HG03175 (cell line): ENCODE measurements around the gene MKKS.
"Not testable (repeated sequence)": the region's sequence is repeated elsewhere in the genome, so short reads cannot be mapped to it uniquely, and the experiment has no call there.

Source experiments
- ATAC-seq: cut with Tn5 transposase; IDR thresholded peaks from one replicate; pipeline ENCODE4 v1.9.1; 2021; ENCODE audit warnings: mild to moderate bottlenecking, moderate library complexity; ENCODE audit not compliant: unreplicated experiment

The MKKS gene

DNA sequence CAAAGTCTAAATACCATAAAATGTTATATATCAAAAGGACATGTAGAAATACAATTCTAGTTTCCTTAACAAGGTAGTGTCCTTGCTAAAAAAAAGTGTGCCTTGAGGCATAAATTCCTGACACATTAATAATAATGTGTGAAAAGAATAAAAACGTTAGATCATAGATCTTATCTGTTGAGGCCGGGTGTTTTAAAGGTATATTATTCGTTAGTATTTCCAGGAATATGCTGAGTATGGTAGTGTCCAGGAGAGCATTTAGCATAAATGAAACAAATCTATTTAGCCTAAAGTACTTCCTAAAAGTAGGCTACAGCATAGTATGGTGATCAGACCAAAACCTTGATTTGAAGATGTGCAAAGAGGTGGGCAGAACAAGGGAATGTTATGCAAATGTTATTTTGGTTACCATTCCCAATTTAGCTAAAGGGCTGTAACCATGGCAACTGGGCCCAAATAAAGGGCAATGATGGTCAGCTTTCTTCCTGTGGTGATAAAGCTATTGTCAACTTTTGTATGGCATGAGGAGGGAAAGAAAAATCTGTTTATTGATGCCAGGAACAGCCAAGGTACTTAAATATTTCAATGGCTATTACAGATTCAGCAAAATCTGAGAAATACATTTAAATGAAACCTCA, 18.9 kb downstream of the MKKS start:
- no peak for ATAC-seq

DNA sequence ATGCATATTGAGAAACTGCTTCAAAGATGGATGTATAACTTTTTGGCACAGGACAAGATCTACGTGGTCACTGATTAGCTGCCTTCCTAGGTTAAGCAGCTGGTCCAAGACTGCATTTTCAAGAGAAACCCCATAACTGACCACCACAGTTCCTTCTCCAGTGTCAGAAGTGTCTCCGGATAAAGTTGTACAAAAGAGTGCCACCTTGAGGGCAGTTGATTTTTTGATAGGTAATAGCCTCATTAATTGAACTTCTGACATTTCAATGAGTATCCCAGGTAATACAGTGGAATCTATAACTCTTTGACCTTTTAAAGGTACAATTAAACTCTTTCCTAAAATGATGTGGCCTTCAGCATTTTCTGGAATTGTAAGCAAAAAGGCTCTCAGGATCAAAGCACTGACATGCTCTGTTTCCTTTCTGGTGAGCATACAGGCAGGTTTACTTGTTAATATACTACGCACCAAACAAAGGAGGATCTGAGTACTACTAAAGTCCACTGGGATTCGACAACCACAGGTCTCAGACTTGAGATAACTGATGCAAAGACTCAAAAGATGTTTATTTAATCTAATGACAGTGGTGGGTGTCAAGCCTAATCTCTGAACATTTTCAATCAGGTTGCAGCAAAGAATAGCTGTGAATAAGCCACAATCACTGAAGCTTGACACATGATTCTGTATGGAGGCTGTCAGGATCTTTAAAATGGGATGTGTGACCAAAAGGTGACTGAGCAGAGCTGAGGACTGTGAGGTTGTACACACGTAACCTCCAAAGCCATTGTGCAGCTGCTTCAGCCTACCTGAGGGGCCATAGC, 21.2 kb downstream of the MKKS start:
- ATAC-seq: peak; percentile 69

DNA sequence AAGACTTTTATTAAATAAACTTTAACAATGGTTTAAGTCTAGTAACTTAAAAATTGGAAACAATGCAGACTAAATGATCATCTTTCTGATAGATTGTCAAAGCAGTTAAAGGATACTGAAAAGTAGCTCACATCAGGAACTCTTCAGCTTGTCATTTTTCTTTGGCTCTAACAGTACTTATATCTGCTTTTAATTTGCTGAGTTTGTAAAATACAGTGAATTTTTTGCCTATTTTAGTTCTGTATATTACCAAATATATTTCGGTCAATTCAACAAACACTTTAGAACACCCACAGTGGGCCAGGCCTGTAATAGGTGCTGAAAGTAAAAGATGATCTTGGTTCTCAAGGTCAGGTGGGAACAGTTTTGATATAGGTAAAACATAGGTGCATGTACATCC, 22.3 kb downstream of the MKKS start:
- no peak for ATAC-seq

DNA sequence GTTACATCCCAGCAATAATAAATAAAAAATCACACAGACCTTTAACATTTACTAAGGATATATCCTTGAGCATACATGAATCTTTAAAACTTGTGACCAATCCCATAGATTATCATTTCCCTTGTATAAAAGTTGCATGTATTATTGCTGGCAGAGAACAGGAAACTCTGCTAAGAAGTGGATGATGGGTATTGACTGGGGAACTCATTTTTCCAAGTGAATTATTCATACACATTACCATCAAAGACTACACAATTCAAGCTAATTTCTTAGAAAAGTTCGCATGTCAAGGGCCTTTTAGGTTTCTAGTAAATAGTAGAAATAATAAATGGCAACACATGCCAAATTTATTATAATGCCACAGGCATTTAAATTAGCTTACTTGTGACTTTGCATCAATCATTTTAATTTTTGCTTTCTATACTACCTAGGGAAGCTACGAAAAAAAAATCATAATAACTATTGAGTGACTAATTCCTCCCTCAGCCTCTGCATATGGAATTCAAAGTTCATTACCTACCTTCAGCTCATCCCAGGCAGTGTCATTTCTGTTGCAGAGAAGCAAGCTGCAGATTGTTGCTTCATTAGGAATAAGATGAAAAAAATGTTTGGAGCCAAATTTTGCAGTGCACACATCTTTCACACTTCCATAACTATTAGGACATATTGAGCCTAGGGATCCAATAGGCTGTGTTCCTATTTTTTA, 25.8 kb downstream of the MKKS start:
- no peak for ATAC-seq

DNA sequence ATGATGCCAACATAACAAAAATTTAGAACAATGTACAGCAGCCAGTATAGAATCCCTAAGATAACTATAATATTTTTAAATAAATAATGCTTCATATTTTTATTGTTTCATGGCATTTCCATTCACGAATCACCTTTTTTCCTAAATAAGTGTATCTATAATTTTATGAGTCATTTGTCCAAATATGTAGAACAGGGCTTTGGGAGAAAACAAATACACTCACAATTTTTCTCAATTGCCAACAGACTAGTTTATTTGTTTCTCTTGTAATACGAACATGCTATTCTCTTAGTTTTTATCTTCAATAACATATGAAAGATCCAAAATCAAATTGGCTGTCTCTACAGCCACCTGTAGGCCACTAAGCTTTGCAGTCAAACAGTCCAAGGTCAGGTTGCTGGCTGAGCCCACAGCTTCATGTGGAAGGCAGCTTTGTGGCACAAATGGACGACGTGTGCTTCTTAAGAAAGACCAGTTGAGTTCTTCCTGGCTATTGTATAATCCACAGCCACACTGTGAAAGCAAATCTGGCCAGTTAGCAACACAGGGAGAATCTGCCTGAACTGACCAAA, 29.0 kb downstream of the MKKS start:
- ATAC-seq: no peak

DNA sequence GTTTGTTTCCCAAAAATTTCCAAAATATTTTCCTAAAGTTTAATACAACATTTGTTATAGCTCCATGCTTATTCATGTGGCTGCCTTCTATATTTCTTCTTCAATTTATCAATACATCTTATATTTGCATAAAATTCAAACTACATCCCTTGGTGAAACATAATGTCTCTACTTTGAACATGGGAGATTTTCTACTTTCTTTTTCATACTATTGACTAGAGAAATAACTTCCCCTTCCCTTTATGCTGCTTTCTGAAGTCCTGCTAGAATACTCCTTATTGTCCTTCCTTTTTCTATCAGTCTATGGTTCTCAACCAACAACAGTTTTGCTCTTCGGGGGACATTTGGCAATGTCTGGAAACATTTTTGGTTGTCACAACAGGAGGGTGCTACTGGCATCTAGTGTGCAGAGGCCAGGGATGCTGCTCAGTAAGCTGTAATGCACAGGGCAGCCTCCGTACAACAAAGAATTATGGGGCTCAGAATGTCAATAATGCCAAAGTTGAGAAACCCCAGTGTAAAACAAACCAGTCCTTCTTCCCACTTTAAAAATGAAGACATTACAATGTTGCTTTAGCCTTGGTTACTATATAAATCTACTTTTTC, 29.9 kb downstream of the MKKS start:
- ATAC-seq: no peak

DNA sequence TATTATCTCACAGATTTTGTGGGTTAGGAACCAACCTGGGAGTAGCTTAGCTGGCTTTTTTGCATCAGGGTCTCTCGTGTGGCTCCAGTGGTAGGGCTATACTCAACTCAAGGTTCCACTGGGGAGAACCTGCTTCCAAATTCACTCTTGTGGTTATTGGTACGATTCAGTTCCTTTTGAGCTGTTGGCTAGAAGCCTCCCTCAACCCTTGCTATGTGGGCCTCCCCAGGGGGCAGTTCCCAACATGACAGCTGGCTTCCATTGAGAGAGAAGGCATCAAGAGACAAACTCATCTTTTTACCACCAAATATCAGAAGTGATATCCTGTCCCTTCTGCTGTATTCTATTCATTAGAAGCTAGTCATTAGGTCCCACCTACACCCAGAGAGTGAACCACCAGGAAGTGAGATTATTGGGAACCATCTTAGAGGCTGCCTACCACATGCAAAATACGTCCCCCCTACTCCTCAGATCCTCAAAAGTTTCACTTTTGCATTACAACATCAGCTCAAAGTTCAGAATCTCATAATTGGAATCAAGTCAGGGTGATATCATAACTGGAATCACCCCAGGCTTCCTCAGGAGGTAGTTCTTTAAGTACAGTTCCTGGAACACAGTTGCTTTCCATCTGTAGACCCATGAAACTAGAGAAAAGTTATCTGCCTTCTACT, 30.9 kb downstream of the MKKS start:
- ATAC-seq: no peak

DNA sequence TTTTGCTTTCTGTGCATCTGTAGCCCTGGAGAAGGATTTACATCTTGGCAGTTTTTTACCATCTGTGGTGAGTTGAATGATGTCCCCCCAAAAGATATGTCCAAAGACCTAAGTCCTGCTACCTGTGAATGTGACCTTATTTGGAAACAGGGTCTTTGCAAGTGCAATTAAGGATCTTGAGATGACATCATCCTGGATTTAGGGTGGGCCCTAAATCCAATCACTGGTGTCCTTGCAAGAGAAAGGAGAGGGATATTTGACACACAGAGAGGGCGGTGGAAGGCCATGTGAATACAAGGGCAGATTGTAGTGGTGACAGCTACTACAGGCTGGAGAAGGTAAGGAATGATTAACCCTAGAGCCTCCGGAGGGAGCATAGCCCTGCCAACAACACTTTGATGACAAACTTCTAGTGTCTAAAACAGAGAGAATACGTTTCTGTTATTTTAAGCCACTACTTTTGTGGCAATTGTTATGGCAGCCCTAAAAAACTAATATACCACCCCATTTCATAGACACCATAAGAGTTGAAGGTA, 35.1 kb downstream of the MKKS start:
- no peak for ATAC-seq

DNA sequence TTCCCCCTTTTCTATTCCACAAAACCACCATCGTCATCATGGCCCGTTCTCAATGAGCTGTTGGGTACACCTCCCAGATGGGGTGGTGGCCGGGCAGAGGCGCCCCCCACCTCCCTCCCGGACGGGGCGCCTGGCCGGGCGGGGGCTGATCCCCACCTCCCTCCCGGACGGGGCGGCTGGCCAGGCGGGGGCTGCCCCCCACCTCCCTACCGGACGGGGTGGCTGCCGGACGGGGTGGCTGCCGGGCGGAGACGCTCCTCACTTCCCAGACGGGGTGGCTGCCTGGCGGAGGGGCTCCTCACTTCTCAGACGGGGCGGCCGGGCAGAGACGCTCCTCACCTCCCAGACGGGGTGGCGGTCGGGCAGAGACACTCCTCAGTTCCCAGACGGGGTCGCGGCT, 39.3 kb downstream of the MKKS start:
- not testable (repeated sequence) for ATAC-seq

DNA sequence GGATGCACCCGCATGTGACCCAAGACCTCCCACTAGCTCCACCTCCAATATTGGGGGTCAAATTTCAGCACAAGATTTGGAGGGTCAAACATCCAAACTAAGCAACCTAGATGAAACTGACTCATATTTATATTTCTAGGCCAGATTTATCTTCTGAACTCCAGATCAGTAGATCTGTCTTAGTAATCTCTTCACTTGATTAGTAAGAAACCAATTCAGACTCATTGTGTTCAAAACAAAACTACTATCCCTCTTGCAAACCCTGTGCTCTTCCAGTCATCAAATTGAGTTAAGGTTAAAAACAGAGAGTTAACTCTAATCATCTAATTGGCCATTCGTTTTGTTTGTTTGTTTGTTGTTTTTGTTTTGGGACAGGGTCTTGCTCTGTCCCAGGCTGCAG, 43.3 kb downstream of the MKKS start:
- no peak for ATAC-seq

DNA sequence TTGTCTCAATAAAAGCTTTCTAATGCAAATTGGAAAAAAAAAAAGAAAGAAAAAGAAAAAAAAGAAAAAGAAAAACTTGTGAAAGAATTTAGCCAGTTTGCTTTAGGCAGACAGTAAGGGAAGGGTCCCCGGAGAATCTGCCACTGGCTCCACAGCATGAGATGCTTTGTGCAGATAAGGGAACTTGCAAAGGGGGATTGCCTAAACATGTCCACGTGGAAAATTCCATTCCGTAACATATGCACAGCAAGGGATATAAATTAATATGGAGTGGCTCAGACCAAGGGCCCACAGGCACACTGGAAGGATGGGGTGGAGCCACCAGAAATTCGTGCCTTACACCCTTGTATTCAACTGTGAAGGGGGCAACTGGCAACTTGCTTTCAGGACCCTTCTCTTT, 45.4 kb downstream of the MKKS start:
- no peak for ATAC-seq

DNA sequence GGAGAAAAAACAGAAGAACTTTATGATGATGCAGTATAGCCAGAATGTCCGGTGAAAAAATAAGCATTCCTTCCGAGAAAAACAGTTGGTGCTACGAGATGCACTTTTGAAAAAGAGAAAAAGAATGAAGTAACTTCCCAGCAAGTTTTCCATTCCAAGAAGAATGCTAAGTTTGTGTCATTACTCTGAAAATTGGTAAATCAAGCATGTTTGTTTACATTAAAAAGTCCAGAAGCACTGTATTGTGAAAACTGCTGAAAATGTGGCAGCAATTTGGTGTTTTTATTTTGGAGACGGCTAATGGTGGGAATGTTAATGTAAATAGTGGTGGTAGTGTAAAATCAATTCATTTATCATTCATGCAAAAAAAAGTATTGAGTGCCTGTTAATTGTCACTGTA, 46.3 kb downstream of the MKKS start:
- ATAC-seq: no peak

DNA sequence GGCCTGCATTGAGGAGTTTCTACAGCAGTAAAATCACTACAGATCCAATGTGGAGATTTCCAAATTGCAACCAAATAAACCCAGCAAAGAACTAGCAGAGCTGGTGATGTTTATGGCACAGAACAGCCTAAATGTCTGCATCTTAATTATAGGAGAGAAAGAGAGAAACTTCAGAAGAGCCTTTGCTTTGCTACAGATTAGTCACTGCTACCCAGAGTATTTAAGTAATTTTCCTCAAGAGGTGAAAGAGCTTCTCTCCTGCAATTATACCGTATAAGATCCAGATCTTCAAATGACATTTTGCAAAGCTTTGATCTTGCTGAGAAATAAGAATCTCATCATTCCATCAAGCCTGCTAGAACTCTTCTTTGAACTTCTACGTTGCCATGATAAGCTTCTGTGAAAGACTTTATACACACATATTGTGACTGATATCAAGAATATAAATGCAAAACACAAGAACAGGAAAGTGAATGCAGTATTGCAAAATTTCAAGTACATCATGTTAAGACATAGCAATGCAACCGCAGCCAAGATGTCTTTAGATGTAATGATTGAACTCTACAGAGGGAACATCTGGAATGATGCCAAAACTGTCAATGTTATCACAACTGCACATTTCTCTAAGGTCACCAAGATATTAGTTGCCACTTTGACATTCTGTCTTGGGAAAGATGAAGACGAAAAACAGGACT, 48.0 kb downstream of the MKKS start:
- ATAC-seq: no peak

DNA sequence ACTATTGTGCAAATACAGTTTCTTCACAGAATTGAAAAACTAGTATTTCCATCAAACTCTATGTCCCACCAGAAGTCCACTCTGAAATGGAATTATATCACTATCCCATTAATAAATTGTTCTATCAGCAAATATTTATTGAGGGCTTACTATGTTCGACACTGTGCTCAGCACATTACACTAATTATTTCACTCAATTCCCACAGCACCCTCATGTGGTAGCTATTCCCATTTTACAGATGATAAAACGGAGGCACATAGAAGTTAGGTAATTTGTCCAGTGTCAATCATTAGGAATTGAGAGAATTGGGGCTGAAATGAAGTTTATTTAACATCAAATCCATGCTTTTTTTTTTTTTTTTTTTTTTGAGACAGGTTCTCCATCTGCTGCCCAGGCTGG, 52.5 kb downstream of the MKKS start:
- ATAC-seq: no peak

DNA sequence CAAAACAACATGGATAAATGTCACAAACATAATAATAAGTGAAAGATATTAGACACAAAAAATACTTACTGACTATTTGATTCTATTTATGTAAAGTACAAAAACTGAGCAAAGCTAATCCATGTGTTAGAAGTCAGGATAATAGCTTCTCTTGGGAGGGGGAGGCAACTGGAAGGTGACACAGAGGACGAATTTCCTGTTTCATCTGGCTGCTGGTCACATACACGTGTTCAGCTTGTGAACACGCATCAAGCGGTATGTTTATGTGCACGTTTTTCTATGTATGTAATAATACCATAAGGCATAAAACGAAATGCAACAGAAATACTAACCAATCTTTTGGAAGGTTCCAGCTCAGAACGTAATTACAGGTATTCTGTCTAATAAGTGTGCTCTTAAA, 54.3 kb downstream of the MKKS start:
- ATAC-seq: no peak

DNA sequence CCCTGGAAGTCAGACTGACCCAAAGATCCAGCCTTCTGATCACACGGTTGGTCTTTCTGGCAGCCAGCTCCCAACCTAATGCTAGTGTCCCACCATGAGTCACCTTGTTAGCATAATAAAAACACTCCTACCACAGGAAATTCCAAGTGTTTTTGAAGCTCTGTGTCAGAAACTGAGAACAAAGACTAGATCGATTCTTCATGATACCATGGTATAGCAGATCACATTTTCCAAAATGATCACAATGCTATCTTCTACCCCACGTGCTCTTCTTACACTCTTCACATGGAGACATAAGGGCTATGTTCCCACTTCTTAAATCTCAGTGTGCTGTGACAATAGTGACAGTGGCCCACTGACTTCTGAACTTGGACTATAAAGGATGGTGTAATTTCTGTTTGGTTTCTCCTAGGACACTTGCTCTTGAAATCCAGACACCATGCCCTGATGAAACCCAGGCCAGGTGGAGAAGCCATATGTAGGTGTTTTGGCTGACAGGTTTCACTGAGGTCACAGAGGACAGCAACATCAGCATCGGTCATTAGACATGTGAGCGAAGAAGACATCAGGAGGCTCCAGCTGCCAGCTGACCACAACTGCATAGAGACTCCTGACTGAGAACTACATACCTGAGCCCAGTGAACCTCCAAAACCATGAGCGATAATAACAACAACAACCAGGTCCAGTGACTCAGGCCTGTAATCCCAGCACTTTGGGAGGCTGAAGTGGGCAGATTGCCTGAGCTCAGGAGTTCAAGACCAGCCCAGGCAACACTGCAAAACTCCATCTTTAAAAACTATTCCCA, 57.5 kb downstream of the MKKS start:
- ATAC-seq: no peak

DNA sequence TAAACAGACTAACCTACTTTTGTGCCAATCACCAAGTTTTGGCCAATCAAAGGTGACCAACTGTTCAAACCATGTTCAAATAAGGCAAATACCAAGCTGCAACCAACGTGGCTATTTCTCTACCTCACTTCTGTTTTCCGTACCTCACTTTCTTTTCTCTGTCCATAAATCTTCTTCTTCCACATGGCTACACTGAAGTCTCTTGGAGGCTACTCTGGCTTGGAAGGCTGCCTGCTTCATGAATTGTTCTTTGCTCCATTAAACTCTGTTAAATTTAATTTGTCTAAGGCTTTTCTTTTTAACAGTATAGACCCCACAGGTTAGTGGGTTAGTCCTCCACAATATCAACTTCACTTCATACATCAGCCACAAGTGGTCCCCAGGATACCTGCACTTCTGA, 58.8 kb downstream of the MKKS start:
- ATAC-seq: no peak

DNA sequence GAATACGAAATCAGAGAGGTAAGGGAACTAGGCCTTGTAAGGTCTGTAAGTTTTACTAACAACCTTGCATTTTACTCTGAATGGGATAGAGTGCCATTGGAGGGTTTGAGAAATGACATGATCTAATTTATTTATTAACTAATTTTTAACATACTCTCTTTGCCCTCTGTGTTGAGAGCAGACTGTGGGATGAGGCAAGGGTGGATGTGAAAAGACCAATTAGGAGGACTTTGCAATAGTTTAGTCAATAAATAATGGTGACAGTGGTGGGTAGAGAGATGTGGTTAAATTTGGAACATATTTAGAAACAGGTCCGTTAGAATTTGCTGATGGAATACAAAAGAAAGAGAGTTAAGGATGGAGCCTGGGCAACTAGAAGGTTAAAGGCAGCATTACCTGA, 60.0 kb downstream of the MKKS start:
- ATAC-seq: no peak

DNA sequence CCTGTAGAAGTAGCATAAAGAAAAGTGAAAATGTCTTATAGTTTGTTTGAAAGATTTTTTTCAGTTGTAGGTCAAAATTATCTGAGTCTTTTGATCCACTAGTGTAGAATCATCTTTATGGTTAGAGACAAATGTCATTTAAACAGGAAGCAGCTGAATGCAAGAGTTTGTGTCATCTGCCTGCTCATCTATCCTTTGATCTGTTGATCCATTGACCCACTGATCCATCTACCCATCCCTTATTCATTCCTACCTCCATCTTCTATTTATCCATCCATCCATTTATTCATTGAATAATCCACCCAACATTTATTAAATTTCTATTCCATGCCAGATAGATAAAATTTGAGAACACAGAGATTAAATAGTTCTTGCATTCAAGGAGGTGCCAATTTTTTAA, 62.6 kb downstream of the MKKS start:
- no peak for ATAC-seq
